ENCODE results near the gene TMEFF2.
"Not testable (repeated sequence)": the region's sequence is repeated elsewhere in the genome, so short reads cannot be mapped to it uniquely, and the experiment has no call there.

Gene TMEFF2

GRCh38 chr2:192123847-192124246 lies 70.9 kb downstream of the TMEFF2 start:
- no peak overlapping the region for H3K4me3 ChIP-seq (ENCODE audit: low read depth, low read length)
- TF ChIP-seq CTCF (IDR thresholded peaks at IDR 0.05; ENCODE audit: control insufficient read depth, extremely low read depth, insufficient read depth): no peak
- peak; percentile 37 for DNase-seq (ENCODE audit: low read depth)

- H3K4me3 ChIP-seq (ENCODE audit: low read depth, low read length): no peak overlapping the region
- DNase-seq (ENCODE audit: low read depth): no peak
- TF ChIP-seq CTCF (IDR thresholded peaks at IDR 0.05; ENCODE audit: control insufficient read depth, extremely low read depth, insufficient read depth): no peak
These were observed 71.8 kb downstream of the TMEFF2 start for GRCh38 chr2:192122946-192123345.

- TF ChIP-seq CTCF (IDR thresholded peaks at IDR 0.05; ENCODE audit: control insufficient read depth, extremely low read depth, insufficient read depth): no peak
- no peak for DNase-seq (ENCODE audit: low read depth)
- H3K4me3 ChIP-seq (ENCODE audit: low read depth, low read length): no peak overlapping the region
These were observed 72.6 kb downstream of the TMEFF2 start for GRCh38 chr2:192122141-192122540.

GRCh38 chr2:192119536-192119935 lies 75.2 kb downstream of the TMEFF2 start:
- H3K4me3 ChIP-seq (ENCODE audit: low read depth, low read length): no peak overlapping the region
- DNase-seq (ENCODE audit: low read depth): no peak
- TF ChIP-seq CTCF (IDR thresholded peaks at IDR 0.05; ENCODE audit: control insufficient read depth, extremely low read depth, insufficient read depth): no peak

- no peak overlapping the region for H3K4me3 ChIP-seq (ENCODE audit: low read depth, low read length)
- no peak for TF ChIP-seq CTCF (IDR thresholded peaks at IDR 0.05; ENCODE audit: control insufficient read depth, extremely low read depth, insufficient read depth)
- DNase-seq (ENCODE audit: low read depth): no peak
These were observed 77.0 kb downstream of the TMEFF2 start for GRCh38 chr2:192117705-192118104.

GRCh38 chr2:192111536-192111935 lies 83.2 kb downstream of the TMEFF2 start:
- H3K4me3 ChIP-seq (ENCODE audit: low read depth, low read length); DNase-seq (ENCODE audit: low read depth): not testable (repeated sequence)

GRCh38 chr2:192099742-192100141 lies 95.0 kb downstream of the TMEFF2 start:
- DNase-seq (ENCODE audit: low read depth): no peak
- H3K4me3 ChIP-seq (ENCODE audit: low read depth, low read length): no peak overlapping the region
- TF ChIP-seq CTCF (IDR thresholded peaks at IDR 0.05; ENCODE audit: control insufficient read depth, extremely low read depth, insufficient read depth): no peak
